ENCODE results near the gene PCAT7.
A peak's percentile ranks its signal among the peaks of the same experiment; 100 is the strongest.
"Not testable (repeated sequence)": the region's sequence is repeated elsewhere in the genome, so short reads cannot be mapped to it uniquely, and the experiment has no call there.

The PCAT7 gene

GRCh38 chr9:94563548-94563947 lies 8.7 kb downstream of the PCAT7 start:
- DNase-seq (ENCODE audit: low read depth), result no peak

GRCh38 chr9:94564279-94564678 lies 9.4 kb downstream of the PCAT7 start:
- not testable (repeated sequence) for DNase-seq (ENCODE audit: low read depth)

- DNase-seq (ENCODE audit: low read depth), result no peak
These were observed 11.7 kb downstream of the PCAT7 start for GRCh38 chr9:94566550-94566949.

- no peak for DNase-seq (ENCODE audit: low read depth)
These were observed 12.4 kb downstream of the PCAT7 start for GRCh38 chr9:94567271-94567670.

DNA sequence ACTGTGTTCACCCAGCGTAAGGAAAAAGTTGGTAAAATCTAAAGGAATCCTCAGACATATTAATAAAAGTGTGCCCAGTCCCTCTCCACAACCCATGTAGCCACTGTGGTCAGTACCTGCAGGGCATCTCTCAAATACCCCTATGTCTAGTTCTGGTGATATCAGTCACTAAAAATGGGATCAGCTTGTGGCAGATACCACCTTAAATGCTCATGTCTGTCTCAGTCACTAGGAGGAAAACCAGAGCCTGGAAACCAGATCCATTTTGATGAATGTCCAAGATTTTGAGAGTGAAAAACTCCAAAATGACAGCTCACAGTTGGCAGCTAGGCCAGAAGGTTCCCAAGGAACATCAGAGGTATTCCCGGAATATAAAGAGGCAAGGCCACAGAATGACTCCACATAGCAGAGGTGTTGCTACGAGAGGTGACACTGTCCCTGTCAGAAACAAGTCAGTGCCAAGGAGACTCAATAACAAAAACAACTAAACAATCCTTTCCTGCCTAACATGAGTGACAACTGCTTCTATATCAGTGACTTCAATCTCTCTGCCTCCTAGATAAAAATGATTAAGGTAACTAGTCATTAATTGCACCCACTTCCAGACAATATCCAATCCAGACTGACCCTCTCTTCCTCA lies 13.5 kb downstream of the PCAT7 start:
- DNase-seq (ENCODE audit: low read depth), result no peak

GRCh38 chr9:94568972-94569712 lies 14.3 kb downstream of the PCAT7 start:
- DNase-seq (ENCODE audit: low read depth), result no peak

- DNase-seq (ENCODE audit: low read depth), result no peak
These were observed 21.2 kb downstream of the PCAT7 start for GRCh38 chr9:94576131-94576530.

- no peak for DNase-seq (ENCODE audit: low read depth)
These were observed 22.2 kb downstream of the PCAT7 start for GRCh38 chr9:94577036-94577435.

DNA sequence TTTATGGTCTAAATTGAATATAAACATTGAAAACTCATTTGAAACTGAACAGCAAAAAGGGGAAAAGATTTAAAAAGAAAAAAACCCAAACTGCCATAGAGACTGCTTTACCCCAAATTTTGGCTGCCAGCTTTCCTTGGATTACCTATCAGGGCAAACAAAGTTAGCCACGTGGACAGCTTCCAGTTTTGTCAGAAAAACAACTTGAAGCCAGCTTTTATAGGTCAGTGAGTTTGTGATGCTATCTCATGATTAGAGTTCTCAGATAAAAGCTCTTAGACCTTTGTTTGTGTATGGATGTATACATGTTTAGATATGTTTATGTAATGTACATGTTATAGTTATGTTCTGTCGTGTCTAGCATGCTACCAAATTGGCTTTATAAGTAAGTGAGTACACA lies 22.7 kb downstream of the PCAT7 start:
- no peak for DNase-seq (ENCODE audit: low read depth)

- no peak for DNase-seq (ENCODE audit: low read depth)
These were observed 26.8 kb downstream of the PCAT7 start for GRCh38 chr9:94581728-94582127.

DNA sequence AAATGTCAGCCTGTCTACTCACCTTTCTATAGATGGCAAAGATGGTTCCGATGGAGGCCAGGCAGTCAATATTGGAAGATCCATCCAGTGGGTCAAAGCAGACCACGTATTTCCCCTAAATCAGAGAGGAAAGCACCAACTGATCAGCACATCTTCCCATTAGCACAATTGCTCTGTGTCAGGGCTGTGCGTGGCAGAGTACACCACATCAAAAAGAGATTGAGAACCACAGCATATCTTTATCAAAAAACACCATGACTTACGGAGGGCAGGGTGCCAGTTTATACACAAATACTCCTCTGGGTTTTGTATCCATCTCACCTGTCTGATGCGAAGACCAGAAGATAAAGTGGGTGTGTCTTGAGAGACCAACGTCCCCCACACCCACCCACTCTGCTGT lies 29.7 kb downstream of the PCAT7 start:
- no peak for DNase-seq (ENCODE audit: low read depth)

DNA sequence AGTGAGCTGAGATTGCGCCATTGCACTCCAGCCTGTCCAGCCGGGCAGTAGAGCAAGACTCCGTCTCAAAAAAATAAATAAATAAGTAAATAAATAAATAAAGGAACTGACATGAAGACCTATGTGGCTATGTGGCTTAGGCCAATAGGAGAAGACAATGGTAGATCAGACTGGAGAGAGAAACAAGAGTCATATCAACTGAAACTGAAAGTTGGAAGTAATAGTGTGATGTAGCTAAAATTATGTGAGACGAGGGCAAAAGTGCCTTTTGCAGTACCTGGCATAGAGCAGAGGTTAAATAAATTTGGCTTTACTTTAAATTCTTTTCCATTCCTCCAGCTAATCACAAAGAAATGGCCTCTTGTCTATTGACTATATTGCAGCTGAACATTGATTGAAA lies 31.4 kb downstream of the PCAT7 start:
- no peak for DNase-seq (ENCODE audit: low read depth)

DNA sequence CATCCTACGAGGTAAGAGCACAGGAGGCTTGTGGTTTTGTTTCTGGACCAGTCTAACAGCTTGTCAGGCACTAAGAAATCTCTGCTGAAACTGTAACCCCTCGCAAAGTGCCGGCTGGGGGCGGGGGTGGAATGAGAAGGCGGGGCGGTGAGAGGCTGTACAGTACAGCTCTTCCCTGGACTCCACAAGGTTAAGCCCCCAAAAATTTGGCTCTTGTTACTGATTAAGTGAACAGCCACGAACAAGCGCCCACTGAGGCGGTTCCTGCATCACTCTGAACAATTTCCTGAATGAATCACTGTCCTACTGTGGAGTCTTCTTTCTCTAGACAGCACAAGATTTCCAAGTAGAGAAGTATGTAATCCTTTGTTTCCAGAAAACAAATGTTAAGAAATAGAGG lies 31.9 kb downstream of the PCAT7 start:
- peak; percentile 13 for DNase-seq (ENCODE audit: low read depth)

DNA sequence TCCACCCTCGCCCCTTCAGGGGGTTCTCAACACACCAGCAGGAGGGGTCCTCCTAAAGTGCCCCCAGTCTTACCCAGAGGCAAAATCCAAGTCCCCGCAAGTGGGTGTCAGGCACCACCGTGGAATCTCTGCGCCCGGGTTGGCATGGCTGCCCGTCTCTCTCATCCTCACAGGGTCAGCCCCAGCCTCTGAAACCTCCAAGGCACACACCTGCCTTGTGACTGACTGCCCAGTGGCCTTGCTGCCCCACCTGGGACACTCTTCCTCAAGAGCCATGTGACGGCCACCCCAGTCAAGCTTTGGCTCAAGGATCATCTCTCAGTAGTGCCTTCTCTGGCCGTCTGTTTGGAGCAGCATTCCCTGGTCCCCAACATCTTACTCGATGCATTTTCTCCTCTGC lies 33.8 kb downstream of the PCAT7 start:
- DNase-seq (ENCODE audit: low read depth), result no peak

- not testable (repeated sequence) for DNase-seq (ENCODE audit: low read depth)
These were observed 36.2 kb downstream of the PCAT7 start for GRCh38 chr9:94591046-94591545.

- DNase-seq (ENCODE audit: low read depth), result no peak
These were observed 37.0 kb downstream of the PCAT7 start for GRCh38 chr9:94591876-94592275.

DNA sequence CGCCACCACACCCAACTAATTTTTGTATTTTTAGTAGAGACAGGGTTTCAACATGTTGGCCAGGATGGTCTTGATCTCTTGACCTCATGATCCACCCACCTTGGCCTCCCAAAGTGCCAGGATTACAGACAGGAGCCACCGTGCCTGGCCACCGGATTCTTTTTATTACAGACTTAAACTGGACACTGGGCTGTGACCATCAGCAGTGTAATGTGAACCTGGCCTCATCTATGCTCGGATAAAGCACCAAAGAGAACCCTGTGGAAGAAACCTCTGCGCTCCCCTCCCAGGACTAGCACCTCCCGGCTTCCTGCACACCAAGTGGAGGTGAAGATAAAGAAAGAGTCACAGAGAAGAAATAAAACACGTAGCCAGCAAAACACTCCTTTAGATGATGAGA lies 37.8 kb downstream of the PCAT7 start:
- DNase-seq (ENCODE audit: low read depth), result not testable (repeated sequence)

- no peak for DNase-seq (ENCODE audit: low read depth)
These were observed 38.8 kb downstream of the PCAT7 start, which contains the start of gene FBP2 for GRCh38 chr9:94593459-94594345. Gene FBP2 (minus strand): TSS chr9:94593824. CDS start chr9:94593726, 98 bp downstream.

DNA sequence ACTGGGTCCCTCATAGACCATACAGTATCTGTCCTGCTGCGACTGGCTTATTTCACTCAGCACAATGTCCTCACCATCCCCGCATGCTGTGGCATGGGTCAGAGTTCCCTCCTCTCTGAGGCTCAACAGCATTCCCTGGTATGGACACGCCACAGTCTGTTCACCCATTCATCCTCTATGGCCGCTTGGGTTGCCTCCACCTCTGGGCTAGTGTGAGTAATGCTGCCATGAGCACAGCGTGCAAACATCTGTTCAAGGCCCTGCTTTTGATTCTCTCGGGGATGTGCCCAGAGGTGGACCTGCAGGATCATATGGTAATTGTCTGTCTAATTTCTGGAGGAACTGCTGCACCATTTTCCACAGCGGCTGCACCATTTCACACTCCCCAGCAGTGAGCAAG lies 44.2 kb downstream of the PCAT7 start:
- DNase-seq (ENCODE audit: low read depth), result no peak

DNA sequence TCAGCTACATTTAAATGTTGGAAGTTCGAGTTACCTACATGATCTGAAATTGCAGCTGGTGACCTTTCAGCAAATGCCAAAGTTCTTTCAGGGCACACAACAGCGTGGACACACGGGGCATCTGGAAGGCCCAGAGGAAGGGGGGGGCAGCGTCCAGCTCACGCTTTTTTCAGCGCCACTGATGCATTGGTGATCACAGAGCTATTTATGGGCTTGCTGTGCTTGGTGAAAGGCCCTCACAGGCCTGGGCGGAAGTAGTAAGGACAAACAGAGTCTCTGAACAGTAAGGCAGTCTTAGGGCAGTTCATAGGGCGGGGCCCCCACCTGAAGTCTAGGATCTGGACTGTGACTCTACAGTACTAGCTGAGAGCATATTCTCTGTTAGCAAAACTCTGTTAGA lies 45.4 kb downstream of the PCAT7 start:
- no peak for DNase-seq (ENCODE audit: low read depth)

DNA sequence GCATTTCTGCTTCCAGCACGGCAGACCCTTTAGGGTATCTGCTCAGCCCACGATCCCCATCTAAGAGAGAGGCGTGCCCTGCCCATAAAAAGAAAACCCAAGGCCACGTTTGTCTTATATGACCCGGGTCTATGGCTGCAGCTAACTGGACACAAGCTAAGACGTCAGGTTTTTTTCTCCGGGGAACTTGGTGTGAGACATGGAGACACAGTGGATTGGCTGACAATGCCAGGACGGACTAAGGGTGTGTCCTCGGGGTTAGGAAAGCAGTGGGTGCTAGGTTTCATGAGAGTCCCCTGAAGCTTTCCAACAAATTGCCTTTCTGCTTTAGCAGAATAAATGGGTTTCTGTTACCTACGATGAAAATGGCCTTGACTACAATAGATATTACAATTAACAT lies 45.8 kb downstream of the PCAT7 start:
- no peak for DNase-seq (ENCODE audit: low read depth)

GRCh38 chr9:94602666-94603065 lies 47.8 kb downstream of the PCAT7 start:
- DNase-seq (ENCODE audit: low read depth), result no peak
